SKM-1 (cell line): ENCODE data around the gene RGS13.
A peak's percentile ranks its signal among the peaks of the same experiment; 100 is the strongest.

Source experiments
- DNase-seq: peaks from one replicate; lab custom pipeline; 2025; ENCODE audit not compliant: unreplicated experiment; lab: John Stamatoyannopoulos, UW

The RGS13 gene, protein sequence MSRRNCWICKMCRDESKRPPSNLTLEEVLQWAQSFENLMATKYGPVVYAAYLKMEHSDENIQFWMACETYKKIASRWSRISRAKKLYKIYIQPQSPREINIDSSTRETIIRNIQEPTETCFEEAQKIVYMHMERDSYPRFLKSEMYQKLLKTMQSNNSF

DNA sequence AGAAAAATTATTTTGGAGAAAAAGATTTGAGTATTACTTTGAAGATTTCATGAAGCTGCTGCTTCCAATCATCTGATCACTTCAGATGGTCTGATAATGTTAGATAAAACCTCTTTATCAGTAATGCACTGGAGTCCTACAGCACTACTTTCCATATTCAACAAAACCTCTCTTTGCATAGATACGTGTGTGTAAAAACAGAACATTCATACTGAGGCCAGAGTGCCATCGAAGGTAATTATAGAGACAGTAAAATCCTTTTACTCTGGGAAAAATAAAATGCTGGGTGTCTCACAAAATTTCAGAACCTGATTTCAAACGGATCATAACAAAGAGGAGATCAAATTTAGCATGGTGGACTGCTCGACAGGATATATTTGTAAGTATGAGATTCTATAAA, at the start of gene RGS13:
TSS of gene RGS13 (plus strand) at position 209 of the 400 bp plus-strand sequence. CDS start 8,188 bp downstream, outside the sequence.
- no peak for DNase-seq

DNA sequence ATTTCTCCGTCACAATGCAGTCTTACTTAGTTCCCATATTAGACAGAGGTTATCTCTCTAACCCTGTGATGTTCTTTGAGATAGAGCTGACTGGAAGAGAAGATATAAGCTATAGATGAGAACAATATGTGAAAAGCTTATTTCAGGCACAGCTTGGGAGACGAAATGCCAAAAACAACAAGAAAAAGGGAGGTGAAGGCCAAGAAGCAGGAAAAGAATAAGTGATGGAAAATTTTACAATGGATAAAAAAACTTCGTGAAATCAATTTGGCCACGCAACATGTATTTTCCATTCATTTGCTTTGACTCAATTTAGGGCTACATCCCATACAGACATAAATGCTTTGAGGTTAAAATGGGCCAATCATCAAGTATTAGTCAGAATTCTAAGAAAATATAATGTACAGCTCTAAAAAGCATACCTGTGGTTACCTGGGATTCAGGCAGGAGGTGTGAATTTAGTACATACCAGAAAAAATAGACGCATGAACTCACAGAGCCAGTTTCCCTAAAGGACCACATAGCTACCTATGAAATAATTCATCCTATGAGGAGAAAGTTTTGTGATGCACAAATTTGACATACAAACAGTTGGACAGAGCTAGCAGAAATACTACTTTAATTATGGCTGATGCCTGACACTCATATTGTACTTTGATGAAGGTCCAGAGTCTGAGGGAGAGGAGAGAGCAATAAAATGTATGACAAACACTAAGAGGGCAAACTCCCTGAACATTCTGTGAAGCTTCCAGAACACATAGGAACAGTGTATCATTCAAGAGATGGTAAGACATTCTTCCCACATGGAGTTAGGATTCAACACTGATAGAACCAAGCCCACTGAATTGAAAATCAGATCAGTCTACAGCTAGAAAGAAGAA, 48.3 kb upstream of the RGS13 start:
- no peak for DNase-seq

DNA sequence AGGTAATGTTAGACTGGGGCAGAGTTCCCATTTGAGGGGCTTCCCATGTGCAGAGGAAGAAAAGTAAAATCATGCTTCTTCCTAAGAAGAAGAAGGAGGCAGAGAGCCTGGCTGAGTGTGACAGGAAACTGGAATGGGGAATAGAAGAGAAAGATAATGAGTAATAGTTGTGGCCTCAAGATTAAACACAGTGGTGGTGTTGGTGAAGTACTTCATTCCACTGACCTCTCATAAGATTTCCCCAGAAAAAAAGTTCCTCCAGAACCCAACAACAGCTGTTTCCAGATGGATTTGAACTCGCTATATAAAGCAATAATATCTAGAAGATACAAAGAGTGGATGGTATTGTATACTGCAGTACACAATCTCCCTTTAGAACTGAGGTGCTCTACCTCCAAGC, 47.4 kb upstream of the RGS13 start:
- DNase-seq = no peak

DNA sequence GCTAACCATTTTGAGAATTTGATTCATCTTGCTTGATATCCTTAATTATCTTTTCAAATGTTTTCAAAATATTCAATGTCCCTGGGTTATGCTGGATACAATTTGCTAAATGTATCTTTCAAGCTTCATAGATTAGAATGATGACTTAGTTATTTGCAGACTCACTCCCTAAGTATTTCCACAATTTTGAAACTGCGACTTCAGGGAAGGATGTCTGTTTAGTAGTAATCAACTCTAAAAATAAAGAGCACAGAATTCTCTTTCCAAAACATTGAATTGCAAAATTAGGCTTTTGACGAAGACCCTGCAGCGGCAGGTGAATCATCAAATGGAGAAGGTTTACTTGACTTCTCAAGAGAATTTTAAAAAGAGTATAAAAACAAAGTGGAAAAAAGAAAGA, 46.1 kb upstream of the RGS13 start:
- DNase-seq = no peak

DNA sequence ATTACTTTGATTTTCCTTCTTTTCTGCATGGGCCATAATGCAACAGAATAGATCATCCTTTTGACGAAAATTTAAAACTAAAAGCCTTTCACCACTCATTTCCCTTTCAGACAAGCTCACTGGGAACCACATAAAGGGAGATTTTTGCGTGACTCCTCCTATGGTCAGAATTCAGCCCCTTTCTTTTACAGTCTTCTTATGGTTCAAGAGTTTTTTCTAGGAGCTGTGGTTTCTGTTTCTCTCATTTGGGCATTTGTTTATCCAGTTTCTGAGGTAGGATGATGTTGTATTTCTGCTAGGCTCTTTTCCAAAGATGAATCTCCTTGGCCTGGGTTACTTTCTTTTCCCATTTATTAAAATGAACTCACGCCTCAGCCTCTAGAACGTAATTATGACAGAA, 43.4 kb upstream of the RGS13 start:
- DNase-seq = no peak

DNA sequence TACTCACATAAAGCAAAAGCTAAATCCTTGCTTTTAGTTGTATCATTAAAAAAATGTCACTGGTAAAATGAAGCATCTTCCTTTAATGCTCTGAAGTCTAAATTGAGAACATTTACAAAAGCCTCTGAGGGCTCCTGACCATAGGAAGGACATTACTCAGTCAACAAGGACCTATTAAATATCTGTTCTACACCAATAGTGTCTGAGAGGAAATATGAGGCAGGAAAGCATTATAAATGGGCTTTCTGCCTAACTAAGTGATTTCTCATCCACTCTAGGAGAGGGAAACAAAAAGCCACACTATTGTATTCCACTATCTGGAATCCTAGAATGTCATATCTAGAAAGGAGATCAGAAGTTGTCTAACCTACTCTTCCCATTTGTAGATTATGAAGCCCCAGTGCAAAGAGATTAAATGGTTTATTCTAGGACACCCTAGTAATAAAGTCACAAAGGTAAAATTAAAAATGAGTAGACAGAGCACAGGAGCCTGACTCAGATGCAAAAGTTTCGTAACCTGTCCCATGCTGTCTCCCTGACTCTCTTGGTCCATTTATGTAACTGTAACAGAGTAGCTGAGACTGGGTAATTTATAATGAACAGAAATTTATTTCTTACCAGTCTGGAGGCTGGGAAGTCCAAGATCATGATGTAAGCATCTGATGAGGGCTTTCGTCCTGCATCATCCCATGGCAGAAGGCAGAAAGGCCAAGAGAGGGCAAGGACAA, 42.8 kb upstream of the RGS13 start:
- no peak for DNase-seq

GRCh38 chr1:192595299-192595698, 40.6 kb upstream of the RGS13 start:
- DNase-seq = no peak

DNA sequence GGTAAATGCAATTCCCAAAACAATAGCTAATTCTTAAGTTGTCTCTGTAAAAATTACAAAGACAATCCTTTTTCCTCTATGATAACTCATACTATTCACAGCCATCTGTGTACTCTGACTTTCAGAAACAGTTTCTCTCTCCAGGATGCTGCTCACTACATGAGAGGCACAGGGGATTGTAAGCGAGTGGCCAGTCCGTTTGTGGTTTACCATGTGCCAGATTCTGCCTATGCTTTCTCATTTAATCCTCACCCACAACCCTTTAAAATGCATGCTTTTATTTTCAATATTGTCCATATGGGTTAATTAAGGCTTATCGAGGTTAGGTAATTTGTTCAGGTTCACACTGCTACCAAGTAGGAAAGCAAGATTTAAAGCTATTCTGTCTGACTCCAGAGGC, 37.4 kb upstream of the RGS13 start:
- no peak for DNase-seq

GRCh38 chr1:192600275-192600674, 35.7 kb upstream of the RGS13 start:
- DNase-seq = no peak

DNA sequence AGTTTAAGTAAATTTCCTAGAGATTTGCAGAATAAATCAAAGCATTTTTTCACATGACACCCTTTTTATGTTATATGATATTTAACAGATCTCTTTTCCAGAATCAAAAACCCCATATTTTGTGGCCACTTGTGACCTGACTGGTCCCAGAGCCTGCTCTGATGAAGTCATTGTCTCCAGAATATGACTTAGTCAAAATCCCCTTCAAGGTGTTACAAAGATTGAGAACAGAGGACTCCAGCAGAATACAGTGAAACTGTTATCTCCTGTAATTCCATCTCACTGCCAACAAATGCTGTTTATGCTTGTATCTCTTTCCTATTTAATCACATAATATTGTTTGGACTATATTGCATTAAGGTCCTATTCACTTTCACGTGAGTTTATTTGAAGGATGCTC, 34.8 kb upstream of the RGS13 start:
- DNase-seq = no peak

DNA sequence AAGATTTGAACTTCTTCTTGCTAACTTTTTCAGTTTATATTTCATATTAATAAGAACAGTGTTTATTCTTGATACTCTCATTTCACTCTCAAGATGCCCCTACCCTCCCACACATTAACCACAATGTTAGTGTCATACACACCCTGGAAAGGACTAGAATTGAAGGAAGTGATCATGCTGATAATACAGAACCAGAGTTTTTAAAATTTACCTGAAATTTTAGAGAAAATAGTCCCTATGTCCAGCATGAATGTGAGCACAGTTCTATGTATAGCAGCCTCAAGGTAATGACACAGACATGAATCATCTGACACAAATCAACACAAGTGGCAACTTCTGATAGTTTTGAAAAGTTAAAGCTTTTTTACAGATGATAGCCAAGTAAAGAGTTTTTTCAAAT, 34.4 kb upstream of the RGS13 start:
- DNase-seq = no peak

- no peak for DNase-seq
Observed at GRCh38 chr1:192602757-192603156, 33.2 kb upstream of the RGS13 start.

DNA sequence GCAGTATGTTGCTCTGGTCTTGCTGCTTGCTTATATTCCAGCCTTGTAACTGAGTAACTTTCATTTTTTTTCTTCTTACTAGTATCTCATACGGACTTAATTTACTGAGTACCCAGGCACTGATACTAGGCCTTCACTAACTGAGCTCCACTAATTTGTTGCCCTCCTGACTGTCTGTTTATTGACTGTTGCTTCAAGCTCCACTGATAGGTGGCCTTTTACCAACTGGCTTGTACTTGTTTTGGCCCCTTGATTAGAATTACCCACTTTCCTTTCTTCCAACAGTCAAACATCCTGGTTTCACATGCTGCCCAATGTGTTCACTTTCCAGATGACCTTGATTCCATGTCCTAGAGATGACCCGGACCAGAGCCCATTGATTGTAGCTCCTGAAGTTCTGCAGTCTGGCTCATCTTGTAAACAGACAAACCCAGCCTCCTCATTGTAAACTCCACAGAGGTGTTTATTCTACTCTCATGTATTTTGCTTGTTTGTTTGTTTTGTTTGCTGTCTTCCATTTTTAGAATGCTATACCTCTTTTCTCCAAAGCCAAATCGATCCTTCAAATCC, 32.6 kb upstream of the RGS13 start:
- no peak for DNase-seq

DNA sequence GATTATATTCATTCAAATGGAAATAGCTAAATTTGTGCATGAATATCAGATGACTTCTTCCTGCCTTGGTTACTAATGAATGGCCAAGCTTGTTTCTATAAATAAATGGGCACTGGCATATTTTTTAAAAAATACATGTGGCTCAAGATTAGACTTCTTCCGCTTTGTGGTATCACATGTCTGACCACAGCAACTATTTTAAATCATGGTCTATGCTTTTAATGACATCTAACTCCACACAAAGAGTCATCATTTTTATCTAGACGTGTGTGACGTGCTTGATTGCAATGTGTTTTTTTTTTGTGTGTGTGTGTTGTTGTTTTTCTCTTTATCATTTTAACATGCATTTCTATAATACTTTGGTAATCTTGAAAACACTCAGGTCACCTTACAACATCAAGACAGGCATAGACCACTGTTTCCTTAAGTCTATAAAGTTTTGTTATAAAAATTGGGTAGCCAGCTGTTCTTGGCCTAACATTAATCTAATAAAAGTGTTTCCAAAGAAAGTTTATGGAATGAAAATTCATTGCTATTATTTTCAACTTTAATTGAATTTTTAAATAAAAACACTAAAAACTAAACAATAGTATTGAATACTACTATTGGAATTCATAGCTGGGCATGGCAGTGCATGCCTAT, 30.8 kb upstream of the RGS13 start:
- DNase-seq = peak; percentile 42

- no peak for DNase-seq
Observed at GRCh38 chr1:192608671-192609070, 27.3 kb upstream of the RGS13 start.

DNA sequence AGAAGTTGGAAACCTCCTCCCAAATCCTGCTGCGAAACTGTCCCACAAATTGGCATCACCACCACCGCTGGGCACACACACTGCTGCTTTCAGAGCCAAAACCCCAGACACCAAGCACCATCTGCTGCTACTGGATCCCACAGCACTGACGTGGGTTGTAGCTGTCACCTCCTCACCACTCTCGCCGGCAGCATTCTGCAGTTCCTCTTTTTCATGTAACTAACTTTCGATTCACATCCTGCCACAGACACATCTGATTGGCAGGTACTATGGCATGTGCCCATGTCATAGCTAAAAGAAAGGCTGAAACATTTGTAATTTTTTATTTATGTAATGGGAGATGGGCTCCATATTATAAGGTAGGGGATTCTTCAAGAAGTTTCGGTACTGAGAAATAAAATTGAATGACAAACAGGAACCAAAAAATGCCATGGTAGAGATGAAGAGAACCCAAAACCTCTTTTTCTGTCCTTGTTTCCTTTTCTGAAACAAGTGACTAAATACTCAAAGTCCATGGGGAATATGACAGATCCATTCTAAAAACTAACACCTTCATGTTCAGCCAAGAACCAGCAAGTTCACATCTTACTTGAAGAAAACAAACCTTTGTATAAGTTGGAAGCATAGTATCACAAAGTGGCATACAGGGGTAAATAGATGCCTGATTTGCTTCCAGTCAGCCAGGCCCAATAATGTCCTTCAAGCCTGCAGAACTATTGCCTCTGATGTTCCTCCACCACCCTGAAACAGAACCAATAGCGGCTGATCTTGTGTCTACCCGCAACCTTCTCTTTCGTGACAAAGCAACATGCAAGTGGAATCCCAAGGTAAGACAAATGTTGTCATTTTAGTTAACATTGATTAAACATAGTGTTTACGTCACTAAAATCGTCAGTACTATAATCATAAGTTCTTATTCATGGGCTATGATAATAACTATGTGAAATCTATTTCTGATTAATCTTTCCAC, 26.6 kb upstream of the RGS13 start:
- DNase-seq = peak; percentile 91

DNA sequence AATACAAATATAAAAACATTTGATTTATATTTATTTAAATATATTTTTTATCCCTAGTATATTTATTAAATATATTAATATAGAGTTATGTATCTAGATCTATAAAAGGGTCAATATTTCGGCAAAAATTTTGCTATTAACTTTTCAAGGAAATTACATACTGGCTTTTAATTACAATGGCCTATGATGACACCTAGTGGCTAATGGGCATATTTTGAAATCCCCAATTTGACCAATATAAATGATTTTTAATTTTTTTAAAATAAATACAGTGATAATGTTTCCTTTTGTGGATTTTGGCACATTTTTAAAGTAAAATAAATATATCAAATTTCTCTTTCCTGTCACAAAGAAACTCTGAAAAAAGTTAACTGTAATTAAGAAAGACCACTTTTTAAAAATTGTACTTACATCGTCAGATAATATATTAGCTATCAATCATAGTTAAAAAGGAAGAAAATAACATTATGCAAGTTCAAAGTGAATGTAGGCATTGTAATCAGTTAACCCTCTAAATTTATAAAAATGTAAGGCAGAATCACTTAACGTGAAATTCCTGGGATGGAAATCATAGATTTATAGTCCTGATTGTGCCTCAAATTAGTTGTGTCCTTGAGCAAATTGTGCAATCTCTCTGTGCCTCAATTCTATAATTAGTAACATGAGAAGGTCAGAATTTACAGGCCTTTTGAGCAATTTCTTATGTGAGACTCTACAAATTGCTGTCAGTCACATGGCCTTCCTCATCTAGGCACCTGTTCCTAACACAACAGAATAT, 25.6 kb upstream of the RGS13 start:
- peak; percentile 29 for DNase-seq

DNA sequence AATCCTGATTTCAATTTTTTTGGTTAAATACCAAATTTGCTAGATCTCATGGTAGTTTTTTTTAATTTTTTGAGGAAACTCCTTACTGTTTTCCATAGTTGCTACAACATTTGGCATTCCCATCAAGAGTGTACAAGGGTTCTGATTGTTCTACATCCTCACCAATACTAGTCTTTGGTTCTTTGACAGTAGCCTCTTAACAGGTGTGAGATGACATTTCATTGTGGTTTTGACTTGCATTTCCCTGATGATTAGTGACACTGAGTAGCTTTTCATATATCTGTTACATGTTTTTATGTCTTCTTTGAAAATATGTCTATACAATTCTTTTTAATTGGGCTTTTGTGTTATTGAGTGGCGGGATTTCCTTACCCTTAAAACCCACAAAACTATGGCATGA, 20.9 kb upstream of the RGS13 start:
- DNase-seq = no peak

GRCh38 chr1:192620071-192620635, 15.8 kb upstream of the RGS13 start:
- DNase-seq = no peak
